Measurements from ENCODE around the gene TTLL5. TPM values are rescaled to one million over a fixed set of nuclear protein-coding genes. Genes with fewer than 3 reads are reported as not detected.
A peak's percentile ranks its signal among the peaks of the same experiment; 100 is the strongest.

TTLL5 gene
- total RNA-seq, 1 donor from 2014 or later: 37.9 TPM

GRCh38 chr14:75970989-75971388 lies 309.9 kb downstream of the TTLL5 start:
- Mint-ChIP-seq H3K36me3 (ENCODE audit: low read depth) (peaks cover 15% of the 10 kb centered on the region), H3K4me1 (peaks cover 2% of the 10 kb centered on the region)
- POLR2A ChIA-PET: no interaction called here

GRCh38 chr14:75971509-75971908 lies 310.5 kb downstream of the TTLL5 start:
- intact Hi-C loops (cut with micrococcal nuclease): no loop called here
- H3K4me3 Mint-ChIP-seq: no peak overlapping the region
- CTCF ChIA-PET: no interaction called here
- TF ChIP-seq CTCF (IDR thresholded peaks at IDR 0.05): no peak
- POLR2A ChIA-PET: no interaction called here
- no peak for DNase-seq
- peaks cover 3% of the 10 kb centered on the region for H3K4me1 Mint-ChIP-seq
- H3K9me3 Mint-ChIP-seq: no peaks in the 10 kb centered on the region
- H3K27me3 Mint-ChIP-seq: no peaks in the 10 kb centered on the region
- no peak overlapping the region for H3K27ac Mint-ChIP-seq
- no peak for ATAC-seq (ENCODE audit: low read depth)
- peaks cover 12% of the 10 kb centered on the region for H3K36me3 Mint-ChIP-seq (ENCODE audit: low read depth)

More at GRCh38 chr14:75970989-75971388, 309.9 kb downstream of the TTLL5 start:
- CTCF ChIA-PET: interaction anchor here (0.6 to 1.2 kb wide), 2 partner anchors 10 to 161 kb away, joined by 3 read pairs; no protein-coding TSS in a partner anchor
- Mint-ChIP-seq H3K27me3 (no peaks in the 10 kb centered on the region), H3K4me3 (no peak overlapping the region), H3K27ac (no peak overlapping the region), H3K9me3 (no peaks in the 10 kb centered on the region)
- no peak for DNase-seq
- intact Hi-C loops (cut with micrococcal nuclease): no loop called here
- no peak for ATAC-seq (ENCODE audit: low read depth)
- TF ChIP-seq CTCF (IDR thresholded peaks at IDR 0.05): no peak

DNA sequence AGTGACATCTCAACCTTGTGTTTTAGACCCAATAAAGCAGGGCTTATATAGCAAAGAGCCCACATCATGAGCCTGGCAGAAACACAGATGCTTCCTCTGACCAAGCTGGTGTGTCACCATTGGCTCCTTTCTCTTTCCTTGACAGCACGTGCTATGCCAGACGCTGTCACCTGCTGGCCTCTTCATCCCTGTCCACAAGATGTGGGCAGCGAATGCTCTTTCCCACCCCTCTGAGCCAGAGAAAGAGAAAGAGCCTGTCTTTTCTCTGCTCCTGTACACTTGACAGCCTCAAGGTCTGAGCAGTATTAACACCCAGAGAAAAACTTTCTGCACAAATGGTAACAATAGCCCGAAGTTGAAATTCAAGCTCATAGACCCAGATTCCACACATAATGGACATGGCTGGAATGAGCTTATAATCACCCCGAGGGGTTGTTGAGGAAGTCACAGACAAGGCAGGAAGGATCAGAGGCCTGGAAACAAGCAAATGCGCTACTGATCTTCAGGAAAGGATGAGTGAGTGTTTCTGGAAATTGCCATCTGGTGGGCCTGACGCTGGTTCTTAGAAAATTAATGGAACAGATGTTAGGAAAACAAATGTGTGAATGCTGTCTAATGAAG lies 311.9 kb downstream of the TTLL5 start:
- CTCF ChIA-PET: interaction anchor here (2.4 kb wide), 1 partner anchor 66 kb away, joined by 12 read pairs; no protein-coding TSS in a partner anchor
- no peaks in the 10 kb centered on the region for H3K27me3 Mint-ChIP-seq
- TF ChIP-seq CTCF (IDR thresholded peaks at IDR 0.05): no peak
- ATAC-seq (ENCODE audit: low read depth) (no peak), DNase-seq (no peak)
- no peak overlapping the region for H3K27ac Mint-ChIP-seq
- no peaks in the 10 kb centered on the region for H3K9me3 Mint-ChIP-seq
- peaks cover 11% of the 10 kb centered on the region for H3K36me3 Mint-ChIP-seq (ENCODE audit: low read depth)
- intact Hi-C loops (cut with micrococcal nuclease): no loop called here
- POLR2A ChIA-PET: no interaction called here
- no peak overlapping the region for H3K4me3 Mint-ChIP-seq
- peaks cover 17% of the 10 kb centered on the region for H3K4me1 Mint-ChIP-seq

GRCh38 chr14:75976826-75977581 lies 316.0 kb downstream of the TTLL5 start:
- Mint-ChIP-seq H3K27ac (peak overlapping the region; percentile 36), H3K4me1 (peaks cover 57% of the 10 kb centered on the region), H3K36me3 (ENCODE audit: low read depth) (no peaks in the 10 kb centered on the region), H3K27me3 (no peaks in the 10 kb centered on the region), H3K9me3 (no peaks in the 10 kb centered on the region), H3K4me3 (no peak overlapping the region)
- ATAC-seq (ENCODE audit: low read depth): no peak
- TF ChIP-seq CTCF (IDR thresholded peaks at IDR 0.05): no peak
- intact Hi-C loops (cut with micrococcal nuclease): no loop called here
- DNase-seq: no peak
- POLR2A ChIA-PET: interaction anchor here (0.6 to 1.4 kb wide), 3 partner anchors 9 to 1151 kb away, joined by 3 to 5 read pairs (median 4); partner anchors contain the start of gene IFT43
- CTCF ChIA-PET: interaction anchor here (0.5 to 11.8 kb wide), 4 partner anchors 17 to 885 kb away, joined by 4 to 363 read pairs (median 92); no protein-coding TSS in a partner anchor

GRCh38 chr14:75977582-75977943 lies 316.5 kb downstream of the TTLL5 start:
- no peaks in the 10 kb centered on the region for H3K9me3 Mint-ChIP-seq
- ChIA-PET POLR2A (interaction anchor here (1.0 kb wide), 1 partner anchor 8 kb away, joined by 3 read pairs; the partner anchor contains the start of gene IFT43), CTCF (interaction anchor here (9.9 to 11.8 kb wide), 2 partner anchors 72 to 267 kb away, joined by 181 to 363 read pairs; no protein-coding TSS in a partner anchor)
- ATAC-seq (ENCODE audit: low read depth) (no peak), DNase-seq (no peak)
- TF ChIP-seq CTCF (IDR thresholded peaks at IDR 0.05): no peak
- peak overlapping the region; percentile 38 for H3K4me3 Mint-ChIP-seq
- no peaks in the 10 kb centered on the region for H3K36me3 Mint-ChIP-seq (ENCODE audit: low read depth)
- peaks cover 57% of the 10 kb centered on the region for H3K4me1 Mint-ChIP-seq
- H3K27ac Mint-ChIP-seq: peak overlapping the region; percentile 68
- intact Hi-C loops (cut with micrococcal nuclease): no loop called here
- H3K27me3 Mint-ChIP-seq: no peaks in the 10 kb centered on the region

Data from activated B cell treated with CpG ODN at 0.5 μM for 24 hours (primary cell).